Brain microvascular endothelial cell (primary cell): ENCODE data around the gene CAMTA2.

Experiments
- DNase-seq: peaks from one replicate; pipeline ENCODE4 v3.0.0-alpha.2; 2020
- H3K27ac ChIP-seq: fragments of 250-450 bp; sonication (Bioruptor Pico); 2 replicates; pipeline ENCODE4 v1.5.1; 2020; ENCODE audit warnings: mild to moderate bottlenecking, moderate library complexity
- H3K27me3 ChIP-seq: fragments of 250-450 bp; sonication (Bioruptor Pico); replicated peaks from 2 replicates; pipeline ENCODE4 v1.5.1; 2020; ENCODE audit warnings: mild to moderate bottlenecking
- H3K36me3 ChIP-seq: fragments of 250-450 bp; sonication (Bioruptor Pico); replicated peaks from 2 replicates; pipeline ENCODE4 v1.5.1; 2020; ENCODE audit warnings: mild to moderate bottlenecking
- H3K4me3 ChIP-seq: 2 replicates; pipeline ENCODE4 v1.5.1; 2011; ENCODE audit warnings: low read depth, mild to moderate bottlenecking, control low read depth, low read length, moderate library complexity
- CTCF ChIP-seq: IDR thresholded peaks from 2 replicates; pipeline ENCODE4 v1.5.1; 2011; ENCODE audit warnings: low read depth, mild to moderate bottlenecking, moderate library complexity, low read length, control low read depth, inconsistent platforms; ENCODE audit errors: missing control alignments
- in situ Hi-C: cut with HindIII; loops from 2 replicates; pipeline ENCODE4 v1.10.0; 2017; ENCODE audit warnings: low sequenced_read_pairs, low pct_ligation_motif_present

CAMTA2 gene

GRCh38 chr17:5023588-5024147, 36.2 kb upstream of the CAMTA2 start:
- H3K27me3 ChIP-seq: no peaks in the 10 kb centered on the region
- no peak for DNase-seq
- no peak for TF ChIP-seq CTCF
- no peak overlapping the region for H3K4me3 ChIP-seq
- H3K27ac ChIP-seq: no peak overlapping the region
- in situ Hi-C loops: no loop called here
- peaks cover 44% of the 10 kb centered on the region for H3K36me3 ChIP-seq

GRCh38 chr17:5022171-5022711, 34.8 kb upstream of the CAMTA2 start:
- in situ Hi-C loops: no loop called here
- Histone ChIP-seq H3K27ac (no peak overlapping the region), H3K36me3 (peaks cover 52% of the 10 kb centered on the region), H3K27me3 (no peaks in the 10 kb centered on the region), H3K4me3 (no peak overlapping the region)
- no peak for TF ChIP-seq CTCF
- DNase-seq: no peak

GRCh38 chr17:5020502-5021023, 33.1 kb upstream of the CAMTA2 start:
- Histone ChIP-seq H3K4me3 (no peak overlapping the region), H3K27ac (no peak overlapping the region), H3K36me3 (peaks cover 65% of the 10 kb centered on the region), H3K27me3 (no peaks in the 10 kb centered on the region)
- no peak for TF ChIP-seq CTCF
- in situ Hi-C loops: no loop called here
- DNase-seq: no peak

GRCh38 chr17:5019475-5019956, 32.0 kb upstream of the CAMTA2 start:
- no peak for DNase-seq
- H3K36me3 ChIP-seq: peaks cover 70% of the 10 kb centered on the region
- in situ Hi-C loops: no loop called here
- TF ChIP-seq CTCF: peak; percentile 37
- H3K27me3 ChIP-seq: no peaks in the 10 kb centered on the region
- no peak overlapping the region for H3K27ac ChIP-seq
- H3K4me3 ChIP-seq: no peak overlapping the region

GRCh38 chr17:5014357-5014756, 26.9 kb upstream of the CAMTA2 start:
- Histone ChIP-seq H3K27me3 (no peaks in the 10 kb centered on the region), H3K27ac (no peak overlapping the region), H3K36me3 (peaks cover 61% of the 10 kb centered on the region), H3K4me3 (no peak overlapping the region)
- in situ Hi-C loops: no loop called here
- no peak for TF ChIP-seq CTCF
- no peak for DNase-seq
